Fibroblast of peridontal ligament (primary cell): ENCODE measurements around the gene TMEM176B.

Experiments
- DNase-seq: peaks from one replicate; pipeline ENCODE4 v3.0.0-alpha.2; 2010; ENCODE audit errors: extremely low read depth

The TMEM176B gene

GRCh38 chr7:150799741-150800580 is at the start of gene TMEM176B:
Gene TMEM176B, minus strand, starts transcription at chr7:150800364. Its CDS starts 3,795 bp downstream, at chr7:150796569.
- DNase-seq, result no peak

GRCh38 chr7:150849204-150849775 is 49.1 kb upstream of the TMEM176B start:
- DNase-seq, result no peak

DNA sequence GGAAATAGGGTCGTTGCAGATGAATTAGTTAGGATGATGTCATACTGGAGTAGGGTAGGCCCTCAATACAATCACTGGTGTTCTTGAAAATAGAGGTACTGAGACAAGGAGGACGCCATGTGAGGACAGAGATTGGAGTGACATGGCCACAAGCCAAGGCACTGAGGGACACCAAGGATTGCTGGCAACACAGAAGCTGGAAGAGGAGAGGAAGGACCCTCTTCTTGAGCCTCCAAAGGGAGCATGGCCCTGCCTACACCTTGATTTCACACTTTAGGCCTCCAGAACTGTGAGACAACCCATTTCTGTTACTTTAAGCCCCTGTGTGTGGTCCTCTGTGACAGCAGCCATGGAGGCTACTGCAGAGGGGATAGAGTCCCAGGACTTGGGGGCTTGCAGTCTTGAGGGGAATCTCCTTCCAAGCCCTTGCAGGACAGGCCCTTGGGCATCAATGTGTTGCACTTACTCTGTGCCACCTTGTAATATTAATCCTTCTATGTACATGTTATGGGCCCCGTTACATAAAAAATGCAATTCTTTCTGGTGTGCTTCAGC is 48.5 kb upstream of the TMEM176B start:
- no peak for DNase-seq

GRCh38 chr7:150848111-150848510 is 47.9 kb upstream of the TMEM176B start:
- DNase-seq, result no peak

DNA sequence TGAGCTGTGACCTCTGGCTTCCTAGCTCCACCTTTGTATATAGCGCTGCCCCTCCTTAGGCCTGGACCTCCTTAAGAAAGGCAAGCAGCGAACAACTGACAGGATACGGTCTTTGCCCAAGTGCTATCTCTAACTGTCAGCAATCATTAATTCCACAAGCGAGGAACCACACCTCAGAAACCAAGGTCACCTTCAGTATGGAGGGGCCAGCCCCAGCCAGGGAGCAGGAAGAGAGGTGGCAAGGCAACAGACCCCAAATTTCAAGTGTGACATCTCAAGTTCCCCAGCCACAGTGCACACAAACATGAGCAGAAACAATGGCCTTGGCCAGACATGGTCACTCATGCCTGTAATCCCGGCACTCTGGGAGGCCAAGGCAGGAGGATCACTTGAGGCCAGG is 47.4 kb upstream of the TMEM176B start:
- no peak for DNase-seq

DNA sequence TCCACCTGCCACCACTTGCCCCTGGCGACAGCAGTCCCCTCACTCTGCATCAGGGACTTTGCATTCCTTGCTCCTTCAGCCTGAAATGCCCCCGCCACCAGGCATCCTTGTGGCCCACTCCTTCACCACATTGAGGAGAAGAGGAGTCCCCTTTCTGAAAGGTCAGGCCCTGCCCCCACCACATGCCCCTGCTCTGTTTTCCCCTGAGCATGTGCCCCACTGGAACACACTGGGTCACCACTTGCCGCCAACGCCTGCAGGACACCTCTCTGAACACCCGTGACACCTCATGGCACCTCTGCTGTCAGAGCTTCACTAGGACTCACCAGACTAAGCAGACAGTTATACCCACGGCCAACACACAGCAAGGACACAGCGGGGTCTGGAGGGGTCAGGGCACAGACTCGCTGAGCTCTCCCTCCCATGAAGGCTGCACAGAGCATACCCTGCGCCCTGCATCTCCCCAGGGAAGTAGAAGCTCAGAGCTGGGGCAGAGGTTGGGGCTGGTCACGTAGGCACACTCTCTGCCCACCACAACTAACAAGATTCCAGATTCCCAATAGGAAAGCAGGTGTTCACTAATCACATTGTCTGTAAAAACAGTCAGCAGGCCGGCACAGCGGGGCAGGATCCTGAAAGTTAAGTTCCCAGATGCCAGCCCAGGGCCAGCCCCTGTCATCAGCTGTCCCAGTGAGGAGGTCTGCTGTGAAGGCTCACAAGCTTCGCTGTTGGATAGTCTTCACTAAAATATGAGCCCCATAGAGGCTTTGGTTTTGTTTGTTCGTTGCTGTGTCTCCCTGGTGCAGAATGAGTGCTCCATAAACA is 46.3 kb upstream of the TMEM176B start:
- DNase-seq, result no peak

DNA sequence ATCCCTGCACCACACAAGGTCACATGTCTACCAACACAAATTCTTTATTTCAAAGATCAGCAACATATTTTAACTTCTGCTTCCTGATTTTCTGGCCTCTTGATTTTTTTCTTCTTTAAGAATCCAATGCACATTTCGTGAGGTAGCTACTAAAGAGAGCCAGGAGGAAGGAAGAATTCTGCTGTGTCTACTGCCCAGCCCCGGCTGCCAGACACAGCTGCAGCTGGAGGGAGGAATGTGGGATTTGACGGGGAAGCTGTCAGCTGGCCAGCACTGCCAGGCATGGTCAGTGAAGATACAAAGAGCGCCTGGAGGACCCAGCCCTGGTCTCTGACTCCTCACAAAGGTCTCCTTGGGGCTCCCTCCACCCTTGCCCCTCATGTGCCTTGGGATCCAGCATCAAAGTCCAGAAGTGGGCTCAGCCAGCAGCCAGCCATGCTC is 45.3 kb upstream of the TMEM176B start:
- no peak for DNase-seq

DNA sequence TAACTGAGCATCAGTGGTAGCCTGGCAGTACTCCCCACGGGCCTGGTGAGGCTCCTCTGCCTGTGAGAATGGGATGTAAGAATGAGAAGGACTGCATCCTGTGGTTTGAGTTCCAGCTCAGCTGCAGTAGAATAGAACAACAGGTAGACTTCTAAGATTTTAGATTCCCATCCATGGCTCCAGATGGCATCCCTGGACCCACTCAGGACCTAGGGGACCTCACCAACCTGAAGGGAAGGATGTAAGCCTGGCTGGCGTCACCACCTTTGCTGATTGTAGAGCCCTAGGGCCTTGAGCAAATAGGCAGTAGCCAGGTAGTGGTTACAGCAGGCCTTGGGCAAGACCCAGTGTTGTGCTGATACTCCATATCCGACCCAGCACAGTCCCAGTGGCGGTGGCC is 42.6 kb upstream of the TMEM176B start:
- no peak for DNase-seq

- no peak for DNase-seq
Observed at GRCh38 chr7:150842018-150842417, 41.9 kb upstream of the TMEM176B start.

DNA sequence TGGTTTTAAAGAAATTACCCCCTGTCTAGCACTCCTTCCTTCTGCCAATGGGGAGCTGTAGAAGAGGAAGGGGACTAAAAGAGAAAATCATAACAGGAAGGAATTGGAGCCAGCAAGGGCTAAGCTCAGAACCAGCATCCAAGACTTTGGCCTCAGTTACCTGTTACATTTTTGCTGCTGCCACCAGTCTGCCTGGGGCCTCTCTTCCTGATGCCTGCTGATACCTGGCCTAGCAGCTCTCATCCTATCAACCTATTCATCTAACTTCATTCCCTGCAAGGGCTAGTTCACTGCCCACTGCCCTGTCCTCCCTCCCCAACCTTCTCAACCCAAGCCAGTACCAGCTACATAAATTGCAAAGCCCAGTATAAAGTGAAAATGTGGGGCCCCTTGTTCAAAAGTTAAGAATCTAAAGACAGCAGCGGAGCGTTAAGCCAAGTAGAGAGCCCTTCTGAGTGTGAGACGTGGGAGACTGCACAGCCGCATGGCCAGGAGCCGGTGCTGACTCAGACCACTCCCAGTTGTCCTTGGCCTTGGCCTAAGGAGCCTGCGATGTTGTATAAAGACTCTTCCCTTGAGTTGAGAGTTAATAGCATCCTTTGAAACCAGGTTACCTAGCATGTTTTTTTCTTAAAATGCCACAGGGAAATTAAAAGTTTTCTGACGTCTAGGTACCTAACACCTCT is 38.9 kb upstream of the TMEM176B start:
- no peak for DNase-seq

GRCh38 chr7:150835702-150836280 is 35.6 kb upstream of the TMEM176B start:
- DNase-seq, result no peak

GRCh38 chr7:150835019-150835418 is 34.9 kb upstream of the TMEM176B start:
- DNase-seq, result no peak

GRCh38 chr7:150831851-150832250 is 31.7 kb upstream of the TMEM176B start:
- no peak for DNase-seq

GRCh38 chr7:150830937-150831336 is 30.8 kb upstream of the TMEM176B start:
- no peak for DNase-seq

DNA sequence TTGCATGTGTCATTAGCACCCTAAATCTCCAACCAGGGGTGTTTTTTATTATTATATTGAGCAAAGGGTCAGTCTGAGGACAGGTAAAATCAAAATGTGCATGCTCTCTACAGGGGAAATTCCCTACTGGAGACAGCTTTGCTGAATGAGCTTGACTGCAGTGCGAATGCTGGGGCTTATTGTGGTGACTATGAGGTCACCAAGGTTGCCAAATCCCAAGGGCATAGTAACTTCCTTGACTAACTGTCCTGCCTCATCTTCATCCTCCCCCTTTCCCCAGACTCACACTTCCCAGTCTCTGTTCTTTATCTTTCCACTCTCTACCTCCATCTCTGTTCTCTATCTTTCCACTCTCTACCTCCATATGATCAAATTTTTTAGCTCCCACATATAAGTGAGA is 29.3 kb upstream of the TMEM176B start:
- DNase-seq, result no peak

DNA sequence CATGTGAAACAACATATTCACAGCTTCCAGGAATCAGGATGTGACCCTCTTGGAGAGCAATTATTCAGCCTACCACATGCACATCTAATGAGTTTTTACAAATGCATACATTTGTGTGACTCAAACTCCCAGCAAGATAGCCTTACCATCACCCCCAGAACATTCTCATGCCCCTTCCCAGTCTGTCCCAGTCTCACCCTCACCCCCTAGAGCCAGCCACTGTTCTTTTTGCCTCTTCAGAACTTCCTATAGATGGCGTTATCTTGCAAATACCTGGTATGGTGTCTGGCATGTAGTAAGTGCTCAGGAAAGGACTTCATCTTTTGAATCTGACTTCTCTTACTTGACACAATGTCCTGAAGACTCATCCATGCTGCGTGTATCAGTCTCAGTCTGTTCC is 28.2 kb upstream of the TMEM176B start:
- no peak for DNase-seq

DNA sequence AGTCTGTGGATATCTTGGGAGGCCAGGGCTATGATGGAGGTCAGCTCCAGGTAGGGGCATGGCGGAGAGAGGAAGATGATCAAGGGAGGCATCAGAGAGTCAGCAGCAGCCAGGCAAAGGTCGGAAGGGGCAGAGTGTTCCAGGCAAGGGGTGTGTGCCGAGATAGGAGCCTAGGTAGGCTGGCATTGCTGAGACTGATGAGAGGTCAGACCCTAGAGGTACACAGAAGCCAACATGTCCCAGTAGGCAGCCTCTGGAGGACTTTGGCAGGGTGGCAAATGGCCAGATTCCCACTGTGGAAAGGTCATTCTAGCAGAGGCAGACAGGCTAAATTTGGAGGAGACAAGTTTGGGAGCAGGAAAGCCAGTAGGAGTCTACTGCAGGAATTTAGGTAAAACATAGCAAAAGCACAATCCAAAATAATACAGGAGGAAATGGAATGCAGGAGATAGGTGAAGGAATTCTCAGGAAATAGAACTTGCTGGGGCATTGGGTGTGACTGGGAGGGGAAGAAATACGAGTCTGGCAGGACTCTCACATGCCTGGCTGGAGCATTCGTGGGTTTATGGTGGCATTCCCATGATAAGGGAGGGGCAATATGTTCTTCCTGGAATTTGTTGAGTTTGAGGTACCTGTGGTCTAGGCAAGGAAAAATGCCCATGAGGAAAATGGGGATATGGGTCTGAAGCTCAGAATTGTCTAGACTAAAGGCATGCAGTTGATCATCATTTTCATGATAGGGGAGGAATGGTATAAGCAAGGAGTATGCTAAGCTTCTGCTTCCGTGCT is 26.1 kb upstream of the TMEM176B start:
- DNase-seq, result no peak

DNA sequence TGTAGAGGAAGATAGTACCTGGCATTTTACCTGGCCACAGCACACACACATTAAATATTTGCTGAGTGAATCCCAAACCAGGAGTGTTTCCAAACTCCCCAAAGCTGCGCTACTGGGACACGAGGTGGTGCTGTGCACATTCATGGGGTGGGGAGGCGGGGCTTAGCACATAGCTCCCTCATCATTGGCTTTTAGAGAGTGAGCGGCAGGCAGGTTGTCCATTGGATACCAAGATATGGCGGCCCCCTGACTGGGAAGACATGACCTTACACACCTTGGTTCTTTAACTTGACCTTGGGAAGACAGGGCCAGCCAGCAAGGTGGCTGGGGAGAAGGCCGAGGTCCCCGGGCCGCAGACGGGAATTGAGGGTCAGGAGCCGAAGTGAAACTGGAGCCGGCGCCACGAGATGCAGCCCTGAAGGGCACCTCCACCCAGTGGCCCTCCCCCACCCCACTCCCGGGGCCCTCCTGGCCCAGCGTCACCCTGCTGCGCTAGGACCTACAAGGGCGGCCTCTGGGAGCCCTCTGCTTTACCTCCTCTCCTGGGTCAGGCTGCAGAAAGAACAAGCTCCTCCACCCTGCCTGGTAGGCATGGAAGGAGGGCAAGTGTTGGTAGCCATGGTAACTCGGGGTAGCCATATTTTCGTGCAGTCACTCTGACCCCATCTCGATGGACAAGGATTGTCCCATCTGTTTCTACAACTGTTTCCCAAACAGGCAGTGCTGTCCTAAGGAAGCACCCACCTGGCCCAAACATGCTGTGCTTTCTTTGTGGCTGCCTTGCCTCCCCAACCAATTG is 24.4 kb upstream of the TMEM176B start:
- DNase-seq, result no peak

GRCh38 chr7:150823484-150824126 is 23.4 kb upstream of the TMEM176B start:
- DNase-seq, result no peak
